ENCODE data around the gene AGRN. TPM values are rescaled to one million over a fixed set of nuclear protein-coding genes. Genes with fewer than 3 reads are reported as not detected.
A peak's percentile ranks its signal among the peaks of the same experiment; 100 is the strongest.

The AGRN gene
- total RNA-seq, 4 donors from 2014 or later: 33.0 to 103 (median 41.4) TPM

DNA sequence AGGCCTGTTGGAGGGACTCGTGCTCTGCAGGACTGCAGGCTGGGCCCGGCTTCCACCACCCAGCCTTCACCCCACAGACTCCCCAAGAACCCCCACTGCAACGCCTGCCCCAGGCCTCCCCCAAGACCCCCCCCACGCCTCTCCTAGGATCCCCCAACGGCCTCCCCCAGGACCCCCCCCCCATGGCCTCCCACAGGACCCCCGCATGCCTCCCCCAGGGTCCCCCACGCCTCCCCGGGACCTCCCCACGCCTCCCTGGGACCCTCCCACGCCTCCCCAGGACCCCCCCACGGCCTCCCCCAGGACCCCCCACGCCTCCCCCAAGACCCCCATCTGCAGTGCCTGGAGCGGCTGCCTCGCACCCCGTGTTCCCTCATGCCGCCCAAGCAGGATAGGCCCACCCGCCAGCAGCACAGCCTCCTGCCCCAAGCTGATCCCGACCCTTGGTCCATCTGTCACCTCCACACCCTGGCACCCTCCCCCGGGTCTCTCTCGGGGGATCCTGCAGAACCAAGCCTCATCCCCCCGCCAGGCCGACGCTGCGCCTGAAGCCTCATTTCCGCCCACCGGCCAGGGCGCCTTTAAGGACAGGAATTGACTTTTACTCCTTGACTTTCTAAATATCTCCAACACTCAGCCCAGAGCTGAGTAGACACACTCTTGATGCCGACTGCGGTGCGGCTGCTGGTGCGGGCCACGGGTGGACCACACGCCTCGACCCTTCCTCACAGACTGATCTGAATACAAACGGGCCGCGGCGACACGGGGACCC, 68.3 kb downstream of the AGRN start:
- Histone ChIP-seq H3K27me3 (no peaks in the 10 kb centered on the region), H3K36me3 (no peaks in the 10 kb centered on the region), H3K4me1 (no peaks in the 10 kb centered on the region), H3K27ac (no peak overlapping the region), H3K4me3 (no peak overlapping the region), H3K9me3 (no peaks in the 10 kb centered on the region)
- no peak for TF ChIP-seq POLR2A (IDR thresholded peaks at IDR 0.05)
- TF ChIP-seq, protein P1, sequence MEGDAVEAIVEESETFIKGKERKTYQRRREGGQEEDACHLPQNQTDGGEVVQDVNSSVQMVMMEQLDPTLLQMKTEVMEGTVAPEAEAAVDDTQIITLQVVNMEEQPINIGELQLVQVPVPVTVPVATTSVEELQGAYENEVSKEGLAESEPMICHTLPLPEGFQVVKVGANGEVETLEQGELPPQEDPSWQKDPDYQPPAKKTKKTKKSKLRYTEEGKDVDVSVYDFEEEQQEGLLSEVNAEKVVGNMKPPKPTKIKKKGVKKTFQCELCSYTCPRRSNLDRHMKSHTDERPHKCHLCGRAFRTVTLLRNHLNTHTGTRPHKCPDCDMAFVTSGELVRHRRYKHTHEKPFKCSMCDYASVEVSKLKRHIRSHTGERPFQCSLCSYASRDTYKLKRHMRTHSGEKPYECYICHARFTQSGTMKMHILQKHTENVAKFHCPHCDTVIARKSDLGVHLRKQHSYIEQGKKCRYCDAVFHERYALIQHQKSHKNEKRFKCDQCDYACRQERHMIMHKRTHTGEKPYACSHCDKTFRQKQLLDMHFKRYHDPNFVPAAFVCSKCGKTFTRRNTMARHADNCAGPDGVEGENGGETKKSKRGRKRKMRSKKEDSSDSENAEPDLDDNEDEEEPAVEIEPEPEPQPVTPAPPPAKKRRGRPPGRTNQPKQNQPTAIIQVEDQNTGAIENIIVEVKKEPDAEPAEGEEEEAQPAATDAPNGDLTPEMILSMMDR (IDR thresholded peaks at IDR 0.05): no peak
- DNase-seq: peak in 2 of 3 donors; percentile 9 to 30

DNA sequence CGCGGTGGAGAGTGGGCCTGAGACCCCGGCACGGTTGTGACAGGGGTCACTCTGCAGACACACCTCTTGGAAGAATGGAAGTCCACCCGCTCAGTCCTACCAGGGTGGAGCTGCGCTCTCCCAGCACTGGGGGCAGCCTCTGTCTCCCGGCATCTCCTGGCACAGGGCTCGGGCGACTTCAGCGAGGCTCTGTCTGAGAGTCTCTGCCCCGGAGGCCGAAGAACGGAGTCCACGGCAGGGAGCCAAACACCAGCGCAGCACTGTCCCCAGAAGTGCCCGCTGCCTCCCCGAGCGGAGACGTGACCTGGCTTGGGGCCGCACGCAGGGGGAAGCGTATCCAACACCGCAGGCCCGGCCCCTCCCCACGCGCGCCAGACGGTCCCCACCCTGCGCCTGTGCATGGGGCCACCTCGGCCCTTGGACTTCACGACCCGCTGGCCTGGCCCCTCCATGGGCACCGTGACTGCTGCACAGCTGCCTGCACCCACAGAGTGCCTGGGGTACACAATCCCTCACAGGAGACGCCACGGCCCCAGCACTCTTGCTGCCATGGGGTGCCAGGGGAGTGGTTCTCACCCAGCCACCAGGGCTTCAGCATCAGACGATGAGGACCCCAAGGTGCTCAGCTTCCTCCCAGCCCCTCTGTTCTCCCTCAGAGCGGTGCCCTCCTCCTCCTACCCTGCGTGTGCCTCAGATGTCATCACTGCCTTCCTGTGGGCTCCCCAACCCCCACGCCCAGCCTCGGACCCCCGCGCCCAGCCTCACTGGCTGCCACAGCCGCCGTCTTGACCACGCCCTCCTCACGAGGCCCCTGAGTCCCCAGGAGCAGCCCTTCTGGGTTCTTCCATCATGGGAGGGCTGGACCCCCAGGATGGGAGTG, 69.1 kb downstream of the AGRN start:
- H3K27ac ChIP-seq: no peak overlapping the region
- H3K36me3 ChIP-seq: no peaks in the 10 kb centered on the region
- no peaks in the 10 kb centered on the region for H3K4me1 ChIP-seq
- DNase-seq: peak in 2 of 3 donors; percentile 13 to 38
- no peaks in the 10 kb centered on the region for H3K9me3 ChIP-seq
- TF ChIP-seq POLR2A (IDR thresholded peaks at IDR 0.05): no peak
- TF ChIP-seq, protein P1 (IDR thresholded peaks at IDR 0.05): no peak
- no peaks in the 10 kb centered on the region for H3K27me3 ChIP-seq
- no peak overlapping the region for H3K4me3 ChIP-seq

DNA sequence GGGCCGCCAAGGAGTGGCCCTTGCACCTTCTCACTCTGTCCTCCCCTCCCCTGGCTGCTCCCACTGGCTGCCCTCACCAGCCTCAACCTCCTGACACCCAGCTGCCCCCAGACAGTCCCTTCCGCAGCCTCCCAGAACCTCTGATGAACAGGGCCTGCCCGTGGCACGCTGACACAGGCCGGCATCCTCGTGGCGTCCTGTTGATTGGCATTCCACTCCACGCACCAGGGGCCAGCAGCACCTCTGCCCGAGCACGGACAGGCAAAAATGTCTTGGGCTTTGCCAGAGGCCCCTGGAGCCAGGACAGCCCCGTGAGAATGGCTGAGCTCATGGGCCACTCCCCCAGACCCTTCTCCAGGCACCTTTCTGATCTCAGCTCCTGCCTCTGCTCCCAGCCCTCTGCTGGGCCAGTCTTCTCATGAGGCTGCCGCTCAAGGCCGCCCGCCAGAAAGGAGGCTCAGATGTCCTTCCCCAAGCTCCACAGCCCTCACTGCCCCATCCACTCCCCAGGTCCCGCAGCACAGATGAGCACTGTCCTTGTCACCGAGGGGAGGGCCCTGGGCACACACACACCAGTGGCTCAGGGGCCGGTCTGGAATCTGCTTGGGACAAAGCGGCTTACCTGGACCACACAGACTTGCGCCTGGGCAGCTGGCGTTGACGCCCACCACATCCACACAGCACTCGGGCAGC, 70.0 kb downstream of the AGRN start:
- TF ChIP-seq POLR2A (IDR thresholded peaks at IDR 0.05): no peak
- TF ChIP-seq, protein P1 (IDR thresholded peaks at IDR 0.05): no peak
- DNase-seq: peak in 1 of 3 donors; percentile 29
- Histone ChIP-seq H3K4me3 (no peak overlapping the region), H3K36me3 (no peaks in the 10 kb centered on the region), H3K27ac (no peak overlapping the region), H3K4me1 (no peaks in the 10 kb centered on the region), H3K9me3 (no peaks in the 10 kb centered on the region), H3K27me3 (no peaks in the 10 kb centered on the region)

DNA sequence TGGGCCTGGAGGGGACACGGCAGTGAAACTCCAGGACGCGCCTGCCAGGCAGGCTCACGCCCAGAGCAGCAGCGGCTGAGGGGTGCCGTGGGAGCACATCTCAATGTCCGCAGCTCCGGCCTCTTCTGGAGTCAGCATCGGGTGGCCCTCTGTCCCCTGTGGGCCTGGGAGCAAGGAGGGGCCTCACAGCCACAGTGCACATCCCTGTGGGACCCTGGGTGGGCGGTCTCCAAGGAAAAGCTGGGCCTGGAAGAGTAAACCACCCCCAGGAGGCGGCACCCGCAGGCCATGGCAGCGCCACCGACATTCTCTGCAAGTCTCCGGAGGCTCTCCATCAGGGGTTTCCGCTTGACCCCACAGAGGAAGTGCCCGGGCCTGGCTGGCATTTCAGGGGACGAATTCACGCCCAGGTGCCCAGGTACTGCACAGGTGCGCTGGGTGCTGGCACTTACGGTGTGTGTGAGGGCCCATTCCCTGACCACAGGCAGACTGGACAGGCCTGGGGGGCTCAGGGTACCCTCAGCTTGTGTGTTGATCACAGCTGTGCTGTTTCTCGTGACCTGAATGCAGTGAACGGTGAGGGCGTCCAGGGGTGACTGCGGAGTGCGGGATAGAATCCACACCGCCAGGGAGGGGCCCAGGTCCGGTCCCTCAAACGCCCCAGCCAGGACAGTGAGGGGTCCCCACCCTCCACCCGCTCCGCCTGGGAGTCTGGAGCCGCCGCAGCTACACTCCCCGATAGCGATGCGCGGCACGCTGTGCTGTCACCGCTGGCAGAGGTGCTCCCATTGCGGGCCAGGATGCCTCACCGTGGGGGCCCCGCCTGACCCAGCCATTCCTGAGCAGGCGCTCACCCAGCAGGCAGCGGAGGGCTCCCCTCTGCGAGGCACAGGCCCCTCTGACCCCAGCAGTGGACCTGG, 70.8 kb downstream of the AGRN start:
- Histone ChIP-seq H3K27ac (no peak overlapping the region), H3K27me3 (no peaks in the 10 kb centered on the region), H3K4me1 (no peaks in the 10 kb centered on the region), H3K36me3 (no peaks in the 10 kb centered on the region), H3K4me3 (no peak overlapping the region), H3K9me3 (no peaks in the 10 kb centered on the region)
- DNase-seq: peak in 1 of 3 donors; percentile 34
- TF ChIP-seq POLR2A (IDR thresholded peaks at IDR 0.05): no peak
- TF ChIP-seq, protein P1 (IDR thresholded peaks at IDR 0.05): no peak

All from Peyer's patch (tissue), 4 donors.